NCI-H2227 treated with DMSO at 0.1 percent for 48 hours (cell line): Measurements from ENCODE around the gene RINT1.
A peak's percentile ranks its signal among the peaks of the same experiment; 100 is the strongest.

Experiments used
- DNase-seq: peaks from one replicate; lab custom pipeline; 2025; lab: John Stamatoyannopoulos, UW

Gene RINT1

DNA sequence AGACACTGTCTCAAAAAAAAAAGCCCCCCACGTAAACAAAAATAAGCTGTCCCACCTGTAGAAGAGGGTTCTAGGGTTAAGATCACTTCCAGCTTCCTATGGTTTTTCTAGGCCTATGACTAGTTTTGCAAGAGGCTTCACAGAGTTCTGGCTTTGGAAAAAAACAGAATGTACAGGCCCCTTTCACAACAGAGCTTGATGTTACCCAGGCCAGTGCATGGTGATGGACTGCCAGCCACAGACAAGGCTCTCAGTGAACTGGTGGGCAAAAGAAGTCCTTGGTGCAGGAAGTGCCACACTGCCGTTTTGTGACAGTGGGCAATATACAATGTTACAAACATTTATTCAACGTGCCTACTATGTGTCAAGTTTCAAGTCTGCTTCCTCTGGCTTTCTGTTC, 67.5 kb downstream of the RINT1 start:
- DNase-seq, result no peak

DNA sequence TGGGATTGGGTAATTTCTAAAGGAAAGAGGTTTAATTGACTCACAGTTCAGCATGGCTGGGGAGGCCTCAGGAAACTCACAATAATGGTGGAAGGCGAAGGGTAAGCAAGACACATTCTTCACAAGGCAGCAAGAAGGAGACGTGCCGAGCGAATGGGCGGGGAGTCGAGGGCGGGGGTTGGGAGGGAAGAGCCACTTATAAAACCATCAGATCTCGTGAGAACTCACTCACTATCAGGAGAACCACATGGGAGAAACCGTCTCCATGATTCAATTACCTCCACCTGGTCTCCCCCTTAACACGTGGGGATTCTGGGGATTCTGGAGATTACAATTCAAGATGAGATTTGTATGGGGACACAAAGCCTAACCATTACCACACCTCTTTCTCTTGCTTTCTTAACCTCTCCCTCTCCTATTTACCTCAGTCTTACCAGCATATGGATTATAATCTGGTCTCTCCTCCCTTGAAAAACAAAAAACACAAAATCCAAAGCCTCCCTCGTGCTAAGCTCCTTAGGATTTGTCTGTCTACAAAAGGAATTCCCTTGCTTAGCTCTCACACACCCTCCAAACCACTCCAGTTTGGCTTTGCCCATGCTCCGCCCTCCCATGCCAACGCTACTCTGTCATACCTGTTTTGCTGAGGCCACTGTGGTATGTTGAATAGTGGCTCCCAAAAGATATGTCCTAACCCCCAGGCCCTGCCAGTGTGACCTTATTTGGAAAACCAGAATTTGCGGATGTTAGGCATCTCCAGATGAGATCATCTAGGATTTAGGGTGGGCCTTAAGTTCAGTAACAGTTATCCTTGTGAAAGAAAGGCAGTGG, 68.9 kb downstream of the RINT1 start:
- DNase-seq, result no peak

DNA sequence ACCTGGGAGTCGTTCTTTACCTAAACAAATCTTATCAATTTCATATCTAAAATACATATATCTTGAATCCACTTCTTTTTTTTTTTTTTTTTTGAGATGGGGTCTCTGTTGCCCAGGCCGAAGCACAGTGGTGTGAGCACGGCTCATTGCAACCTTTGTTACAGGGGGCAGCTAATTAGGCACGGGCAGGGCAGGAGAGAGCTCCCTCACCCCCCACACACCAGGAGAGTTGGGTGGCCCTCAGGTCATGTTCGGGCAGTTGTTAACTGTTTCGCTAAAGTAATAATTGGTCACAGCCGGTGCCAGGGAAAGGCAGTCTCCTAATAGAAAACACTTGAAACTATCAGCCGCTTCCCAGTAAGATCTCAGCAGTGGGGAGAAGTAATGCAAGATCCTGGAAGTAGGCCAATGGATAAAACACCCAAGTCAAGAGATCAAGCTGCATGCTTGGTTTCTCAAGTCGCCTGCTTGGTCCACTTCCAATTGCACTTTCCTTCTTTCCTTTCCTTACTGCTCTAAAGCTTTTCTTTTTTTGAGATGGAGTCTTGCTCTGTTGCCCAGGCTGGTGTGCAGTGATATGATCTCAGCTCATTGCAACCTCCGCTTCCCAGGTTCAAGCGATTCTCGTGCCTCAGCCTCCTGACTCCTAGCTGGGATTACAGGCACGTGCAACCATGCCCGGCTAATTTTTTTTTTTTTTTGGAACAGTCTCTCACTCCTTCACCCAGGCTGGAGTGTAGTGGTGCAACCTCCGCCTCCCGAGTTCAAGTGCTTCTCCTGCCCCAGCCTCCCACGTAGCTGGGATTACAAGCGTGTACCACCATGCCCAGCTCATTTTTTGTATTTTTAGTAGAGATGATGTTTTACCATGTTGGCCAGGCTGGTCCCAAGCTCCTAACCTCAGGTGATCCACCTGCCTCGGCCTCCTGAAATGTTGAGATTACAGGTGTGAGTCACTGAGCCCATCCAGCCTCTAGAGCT, 70.6 kb downstream of the RINT1 start:
- peak; percentile 26 for DNase-seq

DNA sequence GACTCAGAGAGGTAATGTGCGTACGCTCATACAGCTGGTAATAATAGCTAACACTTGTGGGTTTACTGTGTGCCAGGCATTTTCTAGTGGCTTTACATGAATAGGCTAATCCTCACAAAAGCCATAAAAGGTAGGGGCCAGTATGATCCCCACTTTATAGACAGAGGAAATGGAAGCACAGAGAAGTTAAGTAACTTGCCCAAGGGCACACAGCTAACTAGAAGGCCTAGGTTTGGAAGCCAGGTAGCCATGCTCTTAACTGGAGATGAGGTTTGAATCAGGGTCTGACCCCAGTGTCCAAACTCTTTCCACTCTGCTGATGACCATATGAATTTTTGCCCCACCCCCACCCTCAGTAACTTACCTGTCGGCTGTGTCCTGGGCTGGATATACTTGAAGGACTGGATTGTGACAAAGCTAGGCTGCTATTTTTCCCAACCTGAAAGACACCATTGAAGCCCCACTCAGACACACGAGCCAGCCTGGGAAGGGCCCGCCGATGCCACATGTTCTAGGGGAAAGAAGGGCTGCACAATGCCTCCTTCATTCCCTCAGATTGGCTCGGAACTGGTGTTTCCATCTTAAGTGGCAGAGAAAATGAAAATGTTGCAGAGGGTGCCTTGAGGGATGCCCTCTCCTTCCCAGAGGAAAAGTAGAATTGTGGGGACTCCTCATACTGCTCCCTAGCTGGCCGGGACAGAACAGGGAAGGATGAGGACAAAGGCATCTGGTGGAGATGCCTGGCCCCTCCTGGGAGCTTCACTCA, 78.3 kb downstream of the RINT1 start:
- no peak for DNase-seq

DNA sequence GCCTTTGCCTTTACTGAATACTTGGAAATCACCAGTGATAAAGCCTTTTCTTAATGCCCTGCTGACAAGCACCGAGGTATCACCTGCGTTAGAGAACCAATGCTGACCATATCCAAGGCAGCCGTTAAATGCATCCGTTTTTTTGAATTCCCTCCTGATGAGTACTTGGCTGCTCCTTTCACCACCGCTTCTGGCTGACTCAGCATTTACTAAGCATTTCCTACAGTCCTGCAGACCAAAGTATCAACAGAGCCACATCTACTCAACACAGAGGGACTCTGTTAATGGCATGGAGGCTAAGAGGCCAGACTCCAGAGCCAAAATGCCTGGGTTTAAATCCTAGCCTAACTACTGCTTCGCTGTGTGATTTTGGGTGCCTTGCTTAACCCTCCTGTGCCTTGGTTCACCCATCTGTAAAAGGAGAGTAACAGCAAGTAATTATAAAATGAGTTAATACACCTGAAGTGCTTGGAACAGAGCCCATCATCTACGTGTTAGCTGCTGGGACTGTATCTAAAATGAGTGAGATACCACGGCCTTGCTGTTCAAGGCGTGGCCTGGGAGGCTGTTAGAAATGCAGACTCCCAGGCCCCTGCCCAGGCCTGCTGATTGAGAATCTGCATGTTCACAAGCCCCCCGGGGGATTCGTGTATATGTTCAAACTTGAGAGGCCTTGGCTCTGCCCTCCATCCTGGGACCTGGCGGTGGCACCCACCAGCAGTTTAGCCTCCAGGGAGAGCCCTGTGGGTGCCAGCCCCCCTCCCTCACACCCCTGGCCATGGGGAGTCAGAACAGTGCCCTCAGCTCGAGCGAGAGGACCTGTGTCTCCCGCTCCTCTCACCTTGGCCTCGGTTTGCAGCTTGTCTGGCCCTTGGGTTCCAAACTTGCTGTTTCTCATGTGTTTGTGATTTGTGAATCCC, 80.1 kb downstream of the RINT1 start:
- no peak for DNase-seq

DNA sequence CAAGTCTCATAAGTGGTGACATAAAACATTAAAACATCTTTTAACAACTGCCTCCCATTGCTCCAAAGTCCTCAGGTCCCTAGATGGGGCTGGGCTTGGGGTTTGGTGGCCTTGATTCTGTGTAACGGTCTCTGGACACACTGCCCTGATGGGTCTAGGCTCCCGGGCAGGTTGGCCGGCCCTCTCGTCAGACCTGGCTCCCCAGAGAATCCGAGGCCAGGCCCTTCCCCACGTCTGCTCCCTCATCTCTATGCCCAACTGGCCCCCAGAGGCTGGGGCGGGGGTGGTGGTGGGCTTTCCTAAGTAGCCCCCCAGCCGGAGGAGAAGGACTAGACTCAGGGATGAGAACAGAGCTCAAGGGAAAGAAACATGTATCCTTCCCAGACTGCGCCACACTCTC, 80.8 kb downstream of the RINT1 start:
- no peak for DNase-seq

DNA sequence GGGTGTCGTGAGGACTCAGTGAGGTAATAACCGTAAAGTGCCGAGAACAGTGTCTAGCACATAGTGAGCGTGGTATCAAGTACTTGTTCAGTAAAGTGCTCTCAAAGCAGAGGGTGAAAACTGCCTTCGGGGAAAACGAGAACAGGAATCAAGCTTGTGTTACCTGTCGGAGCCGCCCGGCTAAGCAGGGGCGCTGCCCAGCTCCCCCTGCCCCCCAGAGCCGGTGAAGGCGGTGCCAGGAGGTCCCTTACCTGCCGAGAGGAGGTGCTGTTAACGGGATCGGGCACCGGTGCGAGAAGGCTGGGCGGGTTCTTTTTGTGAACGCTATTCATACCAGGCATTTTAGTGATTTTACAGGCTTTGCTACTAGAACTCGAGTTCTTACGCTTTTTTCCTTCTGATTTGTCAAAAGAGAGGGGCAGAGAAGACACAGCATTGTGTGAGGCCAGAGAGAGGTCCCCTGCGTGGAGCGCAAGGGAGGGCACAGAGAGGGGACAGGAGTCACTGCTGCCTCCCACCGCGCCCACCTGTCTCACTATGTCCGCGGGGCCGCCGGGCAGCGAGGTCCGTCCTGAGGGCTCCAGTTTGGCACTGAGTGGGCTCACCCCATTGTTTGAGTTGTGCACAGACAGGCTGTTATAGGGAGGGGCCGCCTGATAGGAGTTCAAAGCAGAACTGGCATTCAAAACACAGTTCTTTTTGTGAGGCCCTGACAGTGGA, 81.8 kb downstream of the RINT1 start:
- no peak for DNase-seq

DNA sequence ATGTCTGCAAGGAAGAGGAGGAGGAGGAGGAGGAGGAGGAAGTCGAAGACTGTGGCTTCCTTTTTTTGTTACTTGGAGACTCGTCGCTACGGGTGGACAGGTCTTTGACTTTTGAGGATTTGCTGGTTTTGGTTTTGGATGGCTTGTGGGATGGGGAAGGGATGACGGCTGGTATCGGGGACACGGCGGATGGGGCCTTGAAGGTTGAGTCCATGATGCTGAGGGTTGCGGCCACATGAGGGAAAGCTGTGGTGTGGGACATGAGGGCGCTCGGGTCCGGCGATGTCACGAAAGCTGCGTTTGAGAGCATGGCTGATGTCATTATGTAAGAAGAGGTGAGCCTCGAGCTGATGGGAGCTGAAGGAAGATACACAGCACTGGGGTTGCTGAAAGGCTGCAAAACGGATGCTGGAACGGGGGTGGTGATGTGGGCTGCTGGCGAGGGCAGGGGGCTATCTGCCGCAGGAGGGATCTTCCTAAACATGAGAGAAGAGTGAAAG, 82.4 kb downstream of the RINT1 start:
- DNase-seq, result no peak
